Measurements from ENCODE around the gene CNOT4.

CNOT4 gene

GRCh38 chr7:135509839-135510591 lies at the start of gene CNOT4:
Gene CNOT4 (minus strand): TSS chr7:135510102. CDS start chr7:135438331, 71,771 bp downstream.
- peak; percentile 79 for DNase-seq

GRCh38 chr7:135558881-135559280 lies 49.0 kb upstream of the CNOT4 start:
- no peak for DNase-seq

GRCh38 chr7:135558337-135558767 lies 48.5 kb upstream of the CNOT4 start:
- peak; percentile 31 for DNase-seq

GRCh38 chr7:135557455-135558336 lies 47.8 kb upstream of the CNOT4 start, which contains the start of gene NUP205:
Gene NUP205 (plus strand): TSS chr7:135557917. CDS start chr7:135557945, 28 bp downstream.
- peak; percentile 71 for DNase-seq

GRCh38 chr7:135553346-135553745 lies 43.4 kb upstream of the CNOT4 start:
- DNase-seq, result no peak

GRCh38 chr7:135552148-135552547 lies 42.2 kb upstream of the CNOT4 start:
- no peak for DNase-seq

- no peak for DNase-seq
Measured at GRCh38 chr7:135550196-135550595, 40.3 kb upstream of the CNOT4 start.

GRCh38 chr7:135541029-135541428 lies 31.1 kb upstream of the CNOT4 start:
- DNase-seq, result no peak

- DNase-seq, result no peak
Measured at GRCh38 chr7:135539629-135540028, 29.7 kb upstream of the CNOT4 start.

GRCh38 chr7:135538376-135538775 lies 28.5 kb upstream of the CNOT4 start:
- no peak for DNase-seq

GRCh38 chr7:135537905-135538304 lies 28.0 kb upstream of the CNOT4 start:
- DNase-seq, result no peak

GRCh38 chr7:135537453-135537852 lies 27.6 kb upstream of the CNOT4 start:
- no peak for DNase-seq

GRCh38 chr7:135536150-135536549 lies 26.2 kb upstream of the CNOT4 start:
- no peak for DNase-seq

- DNase-seq, result no peak
Measured at GRCh38 chr7:135527025-135527424, 17.1 kb upstream of the CNOT4 start.

GRCh38 chr7:135525426-135525825 lies 15.5 kb upstream of the CNOT4 start:
- no peak for DNase-seq

- no peak for DNase-seq
Measured at GRCh38 chr7:135523146-135523545, 13.2 kb upstream of the CNOT4 start.

GRCh38 chr7:135522509-135522908 lies 12.6 kb upstream of the CNOT4 start:
- no peak for DNase-seq

- DNase-seq, result no peak
Measured at GRCh38 chr7:135519871-135520270, 10.0 kb upstream of the CNOT4 start.

- DNase-seq, result no peak
Measured at GRCh38 chr7:135519233-135519688, 9.4 kb upstream of the CNOT4 start.

GRCh38 chr7:135518748-135519147 lies 8.8 kb upstream of the CNOT4 start:
- DNase-seq, result no peak

GRCh38 chr7:135517060-135517459 lies 7.2 kb upstream of the CNOT4 start:
- no peak for DNase-seq

GRCh38 chr7:135514856-135515255 lies 5.0 kb upstream of the CNOT4 start:
- DNase-seq, result no peak

- DNase-seq, result no peak
Measured at GRCh38 chr7:135512135-135512887, 2.4 kb upstream of the CNOT4 start.
